SKM-1 treated with dmso at 0.1 percent for 144 hours (cell line): Measurements from ENCODE around the gene NTHL1.
"Not testable (repeated sequence)": the region's sequence is repeated elsewhere in the genome, so short reads cannot be mapped to it uniquely, and the experiment has no call there.

Experiments
- DNase-seq: peaks from one replicate; lab custom pipeline; 2025; ENCODE audit not compliant: unreplicated experiment; lab: John Stamatoyannopoulos, UW

NTHL1 gene

DNA sequence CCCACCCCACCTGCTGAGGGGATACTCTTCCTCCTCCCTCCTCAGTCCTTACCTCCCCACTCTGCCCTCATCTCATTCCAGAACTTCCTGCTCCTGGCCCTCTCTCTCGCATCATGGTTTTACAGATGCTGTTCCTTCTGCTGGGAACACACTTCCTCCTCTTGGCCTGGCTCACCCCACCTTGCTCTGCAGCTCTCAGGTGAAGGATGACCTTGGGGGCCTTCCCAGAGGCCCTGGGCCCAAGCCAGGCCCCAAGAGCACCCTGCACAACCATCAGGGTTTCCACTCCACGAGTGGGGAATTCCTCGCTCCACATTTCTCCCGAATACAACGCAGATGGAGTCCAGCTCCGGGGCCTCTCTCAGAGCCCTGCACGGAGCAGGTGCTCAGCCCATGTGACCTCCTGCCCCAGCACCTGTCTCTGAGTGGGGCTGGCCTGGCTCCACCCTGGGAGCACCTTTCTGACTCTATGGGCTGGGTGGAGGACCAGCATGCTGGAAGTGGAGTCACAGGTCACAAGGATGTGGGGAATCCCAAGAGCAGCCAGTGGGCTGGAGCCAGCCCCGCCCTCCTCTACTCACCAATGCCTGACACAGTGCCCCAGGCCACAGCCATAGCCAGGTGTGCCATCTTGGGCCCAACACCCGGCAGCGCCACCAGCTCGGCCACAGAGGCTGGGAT, 4.5 kb downstream of the NTHL1 start:
- no peak for DNase-seq

DNA sequence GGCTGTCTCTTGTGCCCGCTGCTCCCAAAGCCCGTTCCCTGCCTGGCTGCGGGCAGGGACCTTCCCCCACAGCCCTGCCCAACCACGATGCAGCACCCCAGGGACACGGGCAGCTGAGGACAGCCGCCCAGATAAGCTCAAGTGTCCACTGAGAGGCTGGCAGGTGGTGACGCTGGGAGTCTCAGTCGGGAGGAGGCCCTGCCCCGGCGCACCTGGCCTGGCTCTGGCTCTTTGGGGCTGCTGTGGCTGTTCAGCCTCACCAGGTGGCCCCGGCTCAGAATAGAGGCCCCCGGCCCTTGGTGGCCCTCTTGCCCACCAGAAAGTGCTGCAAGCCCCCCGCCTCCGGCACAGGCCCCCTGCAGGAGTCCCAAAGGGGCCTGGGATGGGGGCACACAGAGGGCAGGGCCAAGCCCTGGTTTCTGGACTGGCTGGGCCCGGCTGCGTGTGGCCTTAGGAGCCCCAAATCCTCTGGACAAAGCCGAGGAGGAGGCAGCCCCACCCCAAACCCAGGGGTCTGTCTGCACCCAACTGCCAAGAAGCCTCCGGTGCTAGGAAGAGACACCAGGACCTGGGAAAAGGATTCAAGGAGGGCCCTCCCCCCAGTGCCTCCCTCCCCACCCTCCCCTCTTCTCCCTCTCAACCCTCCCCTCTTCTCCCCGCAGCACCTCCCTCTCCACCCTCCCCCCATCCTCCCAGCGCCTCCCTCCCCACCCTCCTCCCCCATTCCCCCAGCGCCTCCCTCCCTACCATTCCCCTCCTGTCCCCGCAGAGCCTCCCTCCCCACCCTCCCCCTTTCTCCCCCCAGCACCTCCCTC, 5.3 kb downstream of the NTHL1 start:
- DNase-seq = no peak

- no peak for DNase-seq
These were observed 6.7 kb downstream of the NTHL1 start for GRCh38 chr16:2040787-2041522.

GRCh38 chr16:2040041-2040786, 7.4 kb downstream of the NTHL1 start:
- no peak for DNase-seq

DNA sequence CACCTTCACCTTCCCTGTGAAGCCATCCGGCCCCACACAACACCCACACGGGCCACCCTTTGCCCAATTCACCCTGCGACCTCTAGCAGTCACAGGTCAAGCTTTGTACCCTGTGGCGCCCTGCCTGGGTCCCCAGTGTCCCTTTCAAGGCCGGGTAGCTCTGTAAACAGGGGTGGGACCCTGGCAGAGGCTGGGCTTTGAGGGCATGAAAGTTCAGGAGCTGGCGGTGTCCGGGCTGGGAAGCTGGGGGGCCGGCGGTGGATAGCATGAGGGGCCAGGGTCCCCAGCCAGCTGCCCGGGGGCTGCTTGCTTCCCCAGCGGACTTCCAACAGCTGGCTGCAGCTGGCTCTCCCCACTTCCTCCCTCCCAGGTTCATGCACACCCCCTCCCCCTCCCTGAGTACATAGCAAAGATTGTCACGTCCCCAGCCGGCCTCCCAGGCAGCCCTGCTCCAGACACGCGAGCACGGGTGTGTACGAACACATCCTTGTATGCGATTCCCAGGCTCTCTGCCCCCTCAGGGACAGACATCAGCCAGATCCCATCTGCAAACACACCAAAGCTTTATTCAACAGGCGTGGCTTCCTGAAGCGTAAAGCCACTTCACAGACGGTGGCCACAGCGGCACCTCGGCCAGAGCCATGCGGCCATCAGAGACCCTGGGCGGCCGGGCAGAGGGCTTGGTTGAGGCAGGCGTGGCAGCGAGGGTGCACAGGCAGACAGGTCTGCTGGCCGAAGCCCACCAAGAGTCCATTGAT, 8.2 kb downstream of the NTHL1 start:
- DNase-seq = no peak

DNA sequence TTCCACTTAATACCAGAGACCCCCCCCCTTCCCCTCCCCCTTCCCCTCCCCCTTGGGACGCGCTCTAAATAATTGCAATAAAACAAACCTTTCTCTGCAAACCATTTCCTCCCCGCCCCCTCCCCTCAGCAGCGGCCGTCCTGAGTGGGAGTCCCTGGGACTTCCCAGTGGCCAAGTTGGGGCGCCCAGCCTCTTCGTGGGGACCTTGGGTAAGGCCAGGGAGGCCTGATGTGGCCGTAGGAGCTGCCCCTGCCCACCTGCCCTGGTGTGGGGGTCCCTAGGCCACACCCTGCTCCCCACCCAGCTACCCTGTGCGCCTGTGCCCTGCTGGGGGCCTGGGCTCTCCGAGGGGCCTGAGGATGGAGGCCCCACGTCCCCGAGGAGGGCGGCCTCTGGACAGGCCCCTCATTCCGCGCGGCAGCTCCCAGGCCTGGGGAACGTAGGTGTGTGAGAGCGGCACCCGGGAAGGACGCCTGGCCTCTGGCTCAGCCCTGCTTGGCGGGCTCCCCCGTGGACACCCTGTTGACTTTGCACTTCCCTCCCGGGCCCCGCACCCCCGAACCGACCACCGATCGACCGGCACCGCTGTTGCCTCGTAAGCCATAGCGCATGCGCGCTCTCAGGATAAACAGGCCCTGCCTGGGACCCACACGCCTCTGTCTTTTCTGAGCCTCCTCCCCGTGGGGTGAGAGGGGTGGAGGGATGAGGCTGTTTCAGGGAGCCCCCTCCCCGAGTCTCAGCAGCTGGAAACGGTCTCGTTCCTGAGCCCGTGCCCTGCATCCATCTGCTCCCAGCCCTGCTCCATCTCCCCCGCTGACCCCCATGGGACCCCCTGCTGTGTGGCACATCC, 9.0 kb downstream of the NTHL1 start:
- no peak for DNase-seq

- no peak for DNase-seq
These were observed 9.8 kb downstream of the NTHL1 start for GRCh38 chr16:2037647-2038381.

DNA sequence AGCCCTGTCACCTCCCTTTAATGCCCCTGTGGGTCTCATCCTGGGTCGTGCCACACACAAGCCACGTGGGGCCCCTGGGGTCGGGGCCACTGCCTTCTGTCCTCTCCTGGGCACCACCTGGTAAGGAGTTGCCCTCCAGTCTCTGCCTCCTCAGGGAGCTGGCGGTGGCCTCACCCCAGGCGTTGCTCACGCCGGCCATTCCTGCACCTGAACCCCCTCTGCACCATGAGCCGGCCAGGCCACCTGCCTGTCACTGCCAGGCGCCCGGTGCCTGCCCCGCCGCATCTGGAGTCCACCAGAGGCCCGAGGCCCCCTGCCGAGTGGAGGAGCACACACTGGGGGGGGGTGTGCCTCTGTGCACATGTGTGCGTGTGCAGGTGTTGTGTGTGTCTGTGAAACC, 10.5 kb downstream of the NTHL1 start:
- DNase-seq = no peak

DNA sequence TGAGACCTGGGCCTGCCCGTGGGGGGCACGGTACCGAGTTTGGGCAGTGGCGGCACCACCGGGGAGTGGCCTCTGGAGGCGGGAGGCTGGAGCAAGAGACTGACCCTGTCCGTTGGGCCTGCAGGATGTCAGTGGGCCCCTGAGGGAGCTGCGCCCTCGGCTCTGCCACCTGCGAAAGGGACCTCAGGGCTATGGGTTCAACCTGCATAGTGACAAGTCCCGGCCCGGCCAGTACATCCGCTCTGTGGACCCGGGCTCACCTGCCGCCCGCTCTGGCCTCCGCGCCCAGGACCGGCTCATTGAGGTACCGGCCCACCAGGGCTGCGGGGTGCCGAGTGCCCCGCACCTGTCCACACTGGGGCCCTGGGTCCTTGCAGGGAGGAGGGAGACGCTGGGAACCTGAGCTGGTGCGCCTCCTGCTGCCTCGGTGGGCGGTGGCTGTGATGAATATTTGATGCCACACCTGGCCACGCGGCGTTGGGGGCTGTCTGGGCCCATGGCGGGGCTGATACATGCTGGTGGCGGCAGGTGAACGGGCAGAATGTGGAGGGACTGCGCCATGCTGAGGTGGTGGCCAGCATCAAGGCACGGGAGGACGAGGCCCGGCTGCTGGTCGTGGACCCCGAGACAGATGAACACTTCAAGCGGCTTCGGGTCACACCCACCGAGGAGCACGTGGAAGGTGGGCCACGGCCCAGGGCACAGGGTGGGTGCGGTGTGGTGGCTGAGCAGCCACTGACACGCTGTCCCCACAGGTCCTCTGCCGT, 11.3 kb downstream of the NTHL1 start:
- DNase-seq = no peak

DNA sequence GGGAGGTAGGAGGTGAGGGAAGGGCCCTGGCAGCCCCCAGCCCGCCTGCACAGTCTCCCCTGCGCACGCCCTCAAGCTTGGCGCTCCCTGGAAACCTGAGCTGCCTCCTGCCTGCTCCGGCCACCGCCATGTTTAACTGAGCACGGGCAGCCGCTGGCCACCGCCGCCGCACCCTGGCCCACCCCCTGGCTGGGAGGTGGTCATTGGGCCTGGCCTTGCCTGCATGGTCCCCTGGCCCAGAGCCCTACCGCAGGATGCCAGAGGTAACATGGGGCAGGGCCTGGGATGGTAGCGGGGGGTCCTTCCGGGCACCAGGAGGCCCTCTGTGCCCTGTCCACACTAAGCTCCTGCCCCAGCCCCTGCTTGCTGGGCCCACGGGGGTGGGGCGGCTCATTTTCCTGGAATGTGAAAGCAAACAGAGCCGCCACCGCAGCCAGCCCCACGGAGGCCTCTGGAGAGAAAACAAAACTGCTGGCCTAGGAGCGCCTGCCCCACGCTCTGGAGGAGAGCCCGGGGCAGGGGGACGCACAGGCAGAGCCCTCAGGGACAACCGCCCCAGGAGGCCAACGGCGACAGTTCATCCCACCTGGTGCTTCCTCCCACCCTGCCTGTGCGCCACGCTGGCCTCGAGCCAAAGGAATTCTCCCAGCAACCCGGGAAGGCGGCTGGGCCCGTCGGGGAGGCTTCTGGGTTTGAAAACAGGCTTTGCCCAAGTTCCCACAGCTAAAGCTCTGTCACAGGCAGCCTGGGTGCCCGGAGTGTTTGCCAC, 12.0 kb downstream of the NTHL1 start:
- no peak for DNase-seq

DNA sequence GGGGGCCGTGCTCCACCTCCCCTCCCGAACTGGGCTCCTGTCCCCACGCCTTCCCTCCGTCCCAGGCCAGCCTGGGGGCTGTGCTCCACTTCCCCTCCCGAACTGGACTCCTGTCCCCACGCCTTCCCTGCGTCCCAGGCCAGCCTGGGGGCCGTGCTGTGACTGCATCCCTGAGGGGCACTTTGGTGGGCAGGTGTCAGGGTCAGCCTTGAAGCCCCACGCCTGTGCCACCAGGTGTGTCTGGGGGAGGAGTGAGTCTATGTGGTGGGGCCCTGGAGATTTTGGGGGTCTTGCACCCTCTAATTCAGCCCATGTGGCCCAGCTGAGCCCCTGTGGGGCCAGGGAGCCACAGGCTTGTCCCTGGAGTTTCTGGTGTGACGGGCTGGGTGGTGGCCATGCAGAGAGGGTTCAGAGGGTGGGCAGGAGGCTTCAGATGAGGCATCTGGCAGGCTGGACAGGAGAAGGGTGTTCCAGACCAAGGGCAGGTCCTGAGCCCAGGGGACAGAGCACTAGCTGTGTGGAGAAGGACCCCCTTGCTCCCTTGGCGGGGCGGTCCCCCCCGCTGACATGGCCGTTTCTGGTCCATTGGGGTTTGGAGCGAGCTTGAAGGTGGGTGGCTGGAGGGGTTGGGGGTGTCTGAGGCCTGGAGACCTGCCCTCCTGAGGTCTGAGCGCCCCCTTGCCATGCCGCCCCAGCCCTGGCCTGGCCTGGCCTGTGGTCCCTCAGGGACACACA, 12.8 kb downstream of the NTHL1 start:
- no peak for DNase-seq

- not testable (repeated sequence) for DNase-seq
These were observed 13.5 kb downstream of the NTHL1 start for GRCh38 chr16:2033909-2034695.

DNA sequence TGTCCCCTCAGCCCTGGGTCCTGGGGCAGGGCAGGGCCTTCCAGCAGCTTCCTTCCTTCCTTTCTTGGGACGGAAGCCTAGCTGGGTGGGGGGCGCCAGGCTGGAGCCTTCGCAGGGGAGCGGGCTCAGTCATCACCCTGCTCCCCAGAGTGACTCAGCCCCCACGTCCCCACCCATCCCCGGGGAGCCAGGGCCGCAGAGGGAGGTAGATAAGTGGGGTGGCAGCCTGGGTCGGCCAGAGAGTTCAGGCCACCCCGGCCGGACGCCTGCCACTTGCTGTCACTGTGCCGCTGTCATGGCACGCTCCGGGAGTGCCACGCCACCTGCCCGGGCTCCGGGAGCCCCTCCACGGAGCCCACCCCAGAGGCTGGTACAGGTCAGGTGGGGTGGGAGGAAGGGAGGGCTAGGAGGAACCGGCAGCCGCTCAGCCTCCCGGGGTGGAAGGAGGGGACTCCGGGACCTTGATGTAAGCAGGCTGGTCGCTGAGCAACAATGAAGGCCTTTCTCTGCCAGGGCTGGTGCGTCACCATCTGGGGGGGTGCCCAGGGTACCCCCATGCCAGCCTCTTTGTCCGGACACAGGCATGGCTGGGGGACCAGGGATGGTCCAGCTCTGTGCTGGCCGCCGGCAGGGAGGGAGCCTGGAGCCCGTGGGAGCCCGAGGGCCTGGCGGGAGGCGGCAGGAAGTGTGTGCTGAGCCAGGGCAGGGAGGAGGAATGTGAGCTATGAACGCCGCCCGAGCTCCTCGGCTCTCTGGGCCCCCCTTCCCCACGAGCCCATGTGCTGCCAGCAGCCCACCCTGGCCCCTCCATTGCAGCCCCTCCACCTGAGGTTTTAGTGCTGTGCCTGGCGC, 14.4 kb downstream of the NTHL1 start:
- no peak for DNase-seq

GRCh38 chr16:2032285-2033056, 15.2 kb downstream of the NTHL1 start:
- DNase-seq = no peak
